ENCODE data around the gene MSH5.

Gene MSH5

GRCh38 chr6:31733734-31734133, 6.1 kb upstream of the MSH5 start:
- Histone ChIP-seq H3K27me3 (ENCODE audit: control insufficient read depth, insufficient read depth, low read length) (no peaks in the 10 kb centered on the region), H3K27ac (ENCODE audit: low read depth, low read length) (peak overlapping the region; percentile 66; the same call in 1 of the 2 replicates), H3K9ac (ENCODE audit: low read length) (no peak overlapping the region), H3K9me3 (ENCODE audit: control insufficient read depth, insufficient read depth, low read depth, low read length) (no peaks in the 10 kb centered on the region), H3K4me3 (ENCODE audit: low read depth, low read length) (peak overlapping the region; percentile 82; the same call in 1 of the 2 replicates), H3K4me1 (ENCODE audit: control insufficient read depth, insufficient read depth, low read length) (peaks cover 40% of the 10 kb centered on the region), H3K36me3 (ENCODE audit: control insufficient read depth, insufficient read depth, low read length) (peaks cover 36% of the 10 kb centered on the region)

- Histone ChIP-seq H3K4me3 (ENCODE audit: low read depth, low read length) (peak overlapping the region; percentile 82), H3K9me3 (ENCODE audit: control insufficient read depth, insufficient read depth, low read depth, low read length) (no peaks in the 10 kb centered on the region), H3K9ac (ENCODE audit: low read length) (peak overlapping the region; percentile 78), H3K27ac (ENCODE audit: low read depth, low read length) (peak overlapping the region; percentile 66; the same call in 1 of the 2 replicates), H3K27me3 (ENCODE audit: control insufficient read depth, insufficient read depth, low read length) (no peaks in the 10 kb centered on the region), H3K4me1 (ENCODE audit: control insufficient read depth, insufficient read depth, low read length) (peaks cover 37% of the 10 kb centered on the region), H3K36me3 (ENCODE audit: control insufficient read depth, insufficient read depth, low read length) (peaks cover 36% of the 10 kb centered on the region)
Observed at GRCh38 chr6:31734247-31734820, 5.5 kb upstream of the MSH5 start.

- Histone ChIP-seq H3K4me1 (ENCODE audit: control insufficient read depth, insufficient read depth, low read length) (peaks cover 37% of the 10 kb centered on the region), H3K9me3 (ENCODE audit: control insufficient read depth, insufficient read depth, low read depth, low read length) (no peaks in the 10 kb centered on the region), H3K9ac (ENCODE audit: low read length) (peak overlapping the region; percentile 78), H3K36me3 (ENCODE audit: control insufficient read depth, insufficient read depth, low read length) (peaks cover 36% of the 10 kb centered on the region), H3K27ac (ENCODE audit: low read depth, low read length) (peak overlapping the region; percentile 61; the same call in 1 of the 2 replicates), H3K4me3 (ENCODE audit: low read depth, low read length) (peak overlapping the region; percentile 82), H3K27me3 (ENCODE audit: control insufficient read depth, insufficient read depth, low read length) (no peaks in the 10 kb centered on the region)
Observed at GRCh38 chr6:31734821-31735406, 4.9 kb upstream of the MSH5 start.

- H3K27ac ChIP-seq (ENCODE audit: low read depth, low read length): peak within 1 kb of the TSS; percentile 60
- peaks cover 30% of the 10 kb centered on the region for H3K36me3 ChIP-seq (ENCODE audit: control insufficient read depth, insufficient read depth, low read length)
- H3K27me3 ChIP-seq (ENCODE audit: control insufficient read depth, insufficient read depth, low read length): no peaks in the 10 kb centered on the region
- peak within 1 kb of the TSS; percentile 78 for H3K9ac ChIP-seq (ENCODE audit: low read length)
- H3K4me3 ChIP-seq (ENCODE audit: low read depth, low read length): peak within 1 kb of the TSS; percentile 82
- no peaks in the 10 kb centered on the region for H3K9me3 ChIP-seq (ENCODE audit: control insufficient read depth, insufficient read depth, low read depth, low read length)
- H3K4me1 ChIP-seq (ENCODE audit: control insufficient read depth, insufficient read depth, low read length): peaks cover 40% of the 10 kb centered on the region
Observed at GRCh38 chr6:31736021-31736767, 3.6 kb upstream of the MSH5 start, which contains the start of gene CLIC1. Gene CLIC1 (minus strand): TSS chr6:31736530. CDS start chr6:31736300, 230 bp downstream.

GRCh38 chr6:31736768-31737314, 3.0 kb upstream of the MSH5 start:
- Histone ChIP-seq H3K27ac (ENCODE audit: low read depth, low read length) (peak overlapping the region; percentile 60; the same call in 1 of the 2 replicates), H3K36me3 (ENCODE audit: control insufficient read depth, insufficient read depth, low read length) (peaks cover 29% of the 10 kb centered on the region), H3K4me3 (ENCODE audit: low read depth, low read length) (peak overlapping the region; percentile 82), H3K4me1 (ENCODE audit: control insufficient read depth, insufficient read depth, low read length) (peaks cover 40% of the 10 kb centered on the region), H3K9ac (ENCODE audit: low read length) (peak overlapping the region; percentile 78), H3K27me3 (ENCODE audit: control insufficient read depth, insufficient read depth, low read length) (no peaks in the 10 kb centered on the region), H3K9me3 (ENCODE audit: control insufficient read depth, insufficient read depth, low read depth, low read length) (no peaks in the 10 kb centered on the region)

GRCh38 chr6:31737315-31737990, 2.4 kb upstream of the MSH5 start:
- Histone ChIP-seq H3K27me3 (ENCODE audit: control insufficient read depth, insufficient read depth, low read length) (no peaks in the 10 kb centered on the region), H3K27ac (ENCODE audit: low read depth, low read length) (peak overlapping the region; percentile 41; the same call in 1 of the 2 replicates), H3K36me3 (ENCODE audit: control insufficient read depth, insufficient read depth, low read length) (peaks cover 29% of the 10 kb centered on the region), H3K9ac (ENCODE audit: low read length) (peak overlapping the region; percentile 58), H3K9me3 (ENCODE audit: control insufficient read depth, insufficient read depth, low read depth, low read length) (no peaks in the 10 kb centered on the region), H3K4me1 (ENCODE audit: control insufficient read depth, insufficient read depth, low read length) (peaks cover 40% of the 10 kb centered on the region), H3K4me3 (ENCODE audit: low read depth, low read length) (peak overlapping the region; percentile 31; the same call in 1 of the 2 replicates)

GRCh38 chr6:31737991-31738979, 1.5 kb upstream of the MSH5 start:
- Histone ChIP-seq H3K27ac (ENCODE audit: low read depth, low read length) (peak overlapping the region; percentile 41; the same call in 1 of the 2 replicates), H3K9me3 (ENCODE audit: control insufficient read depth, insufficient read depth, low read depth, low read length) (no peaks in the 10 kb centered on the region), H3K9ac (ENCODE audit: low read length) (peak overlapping the region; percentile 58), H3K4me3 (ENCODE audit: low read depth, low read length) (peak overlapping the region; percentile 31), H3K36me3 (ENCODE audit: control insufficient read depth, insufficient read depth, low read length) (peaks cover 31% of the 10 kb centered on the region), H3K4me1 (ENCODE audit: control insufficient read depth, insufficient read depth, low read length) (peaks cover 40% of the 10 kb centered on the region), H3K27me3 (ENCODE audit: control insufficient read depth, insufficient read depth, low read length) (no peaks in the 10 kb centered on the region)

GRCh38 chr6:31740397-31741223, 805 bp downstream of the MSH5 start:
- peak overlapping the region; percentile 96 for H3K9ac ChIP-seq (ENCODE audit: low read length)
- peaks cover 33% of the 10 kb centered on the region for H3K36me3 ChIP-seq (ENCODE audit: control insufficient read depth, insufficient read depth, low read length)
- H3K4me3 ChIP-seq (ENCODE audit: low read depth, low read length): peak overlapping the region; percentile 72
- no peaks in the 10 kb centered on the region for H3K27me3 ChIP-seq (ENCODE audit: control insufficient read depth, insufficient read depth, low read length)
- peak overlapping the region; percentile 91 for H3K27ac ChIP-seq (ENCODE audit: low read depth, low read length)
- peaks cover 31% of the 10 kb centered on the region for H3K4me1 ChIP-seq (ENCODE audit: control insufficient read depth, insufficient read depth, low read length)
- H3K9me3 ChIP-seq (ENCODE audit: control insufficient read depth, insufficient read depth, low read depth, low read length): no peaks in the 10 kb centered on the region

- Histone ChIP-seq H3K36me3 (ENCODE audit: control insufficient read depth, insufficient read depth, low read length) (peaks cover 33% of the 10 kb centered on the region), H3K9ac (ENCODE audit: low read length) (no peak overlapping the region), H3K4me1 (ENCODE audit: control insufficient read depth, insufficient read depth, low read length) (peaks cover 28% of the 10 kb centered on the region), H3K4me3 (ENCODE audit: low read depth, low read length) (no peak overlapping the region), H3K27me3 (ENCODE audit: control insufficient read depth, insufficient read depth, low read length) (no peaks in the 10 kb centered on the region), H3K9me3 (ENCODE audit: control insufficient read depth, insufficient read depth, low read depth, low read length) (no peaks in the 10 kb centered on the region), H3K27ac (ENCODE audit: low read depth, low read length) (no peak overlapping the region)
Observed at GRCh38 chr6:31741815-31742214, 2.0 kb downstream of the MSH5 start.

Data from HUES6 (cell line).